ENCODE data around the gene HOMEZ. TPM values are rescaled to one million over a fixed set of nuclear protein-coding genes. Genes with fewer than 3 reads are reported as not detected.
A peak's percentile ranks its signal among the peaks of the same experiment; 100 is the strongest.
"Not testable (repeated sequence)": the region's sequence is repeated elsewhere in the genome, so short reads cannot be mapped to it uniquely, and the experiment has no call there.

Gene HOMEZ
- total RNA-seq (10 to 100 TPM in 2 of 4 donors, 1 to 10 TPM in 2; 8.4 to 12.7 (median 10.4) TPM), polyA plus RNA-seq (9.8 TPM)
- long read RNA-seq, donor 1, full-length matches to known transcripts, result 16 of 24 reads
- long read RNA-seq, donor 1, partial matches to known transcripts, result 4 of 24 reads
- long read RNA-seq, donor 1, other reads (novel, unspliced or antisense), result 4 of 24 reads
- long read RNA-seq, donor 2, full-length matches to known transcripts, result 7 of 7 reads
- long read RNA-seq, donor 2, partial matches to known transcripts, result 0 of 7 reads
- long read RNA-seq, donor 2, other reads (novel, unspliced or antisense), result 0 of 7 reads
- long read RNA-seq, donor 3, full-length matches to known transcripts, result 20 of 29 reads
- long read RNA-seq, donor 3, partial matches to known transcripts, result 3 of 29 reads
- long read RNA-seq, donor 3, other reads (novel, unspliced or antisense), result 6 of 29 reads
- long read RNA-seq, donor 4, full-length matches to known transcripts, result 10 of 15 reads
- long read RNA-seq, donor 4, partial matches to known transcripts, result 1 of 15 reads
- long read RNA-seq, donor 4, other reads (novel, unspliced or antisense), result 4 of 15 reads

- WGBS, result under 1% methylated on average over 53 of the region's 53 CpGs
- ATAC-seq (peak; percentile 99), DNase-seq (peak; percentile 100)
- Histone ChIP-seq H3K4me3 (ENCODE audit: low read length) (peak within 1 kb of the TSS; percentile 81), H3K27ac (ENCODE audit: low read length) (peak within 1 kb of the TSS; percentile 94), H3K27me3 (ENCODE audit: control insufficient read depth, insufficient read depth) (no peaks in the 10 kb centered on the region), H3K9me3 (ENCODE audit: control insufficient read depth, low read length) (no peaks in the 10 kb centered on the region), H3K4me1 (ENCODE audit: control insufficient read depth, insufficient read depth, low read length) (no peaks in the 10 kb centered on the region)
- intact Hi-C loops (cut with DNase I), result no loop called here
Observed at GRCh38 chr14:23286020-23286901, at the start of gene HOMEZ. TSS of gene HOMEZ (minus strand) at chr14:23286132. CDS start at chr14:23285952, 180 bp downstream.

- ATAC-seq (no peak), DNase-seq (no peak)
- 81% methylated on average over 5 of the region's 5 CpGs for WGBS
Observed at GRCh38 chr14:23335623-23336022, 49.7 kb upstream of the HOMEZ start.

GRCh38 chr14:23327947-23328744 is 42.2 kb upstream of the HOMEZ start:
- Histone ChIP-seq H3K27ac (ENCODE audit: low read length) (no peak overlapping the region), H3K4me3 (ENCODE audit: low read length) (no peak overlapping the region), H3K4me1 (ENCODE audit: control insufficient read depth, insufficient read depth, low read length) (no peaks in the 10 kb centered on the region), H3K27me3 (ENCODE audit: control insufficient read depth, insufficient read depth) (no peaks in the 10 kb centered on the region), H3K9me3 (ENCODE audit: control insufficient read depth, low read length) (no peaks in the 10 kb centered on the region)
- ATAC-seq (peak; percentile 65 to 66), DNase-seq (peak; percentile 50 to 70 (median 63))
- WGBS, result 38% methylated on average over 4 of the region's 4 CpGs
- intact Hi-C loops (cut with DNase I), result loop anchor here (5.0 to 10.0 kb wide), 7 partner anchors 49 to 237 kb away; partner anchors contain the start of genes AP1G2 (in 2 of the 4) and CMTM5 (in 1 of the 4)

More at GRCh38 chr14:23335623-23336022, 49.7 kb upstream of the HOMEZ start:
- Histone ChIP-seq H3K9me3 (ENCODE audit: control insufficient read depth, low read length) (no peaks in the 10 kb centered on the region), H3K4me1 (ENCODE audit: control insufficient read depth, insufficient read depth, low read length) (no peaks in the 10 kb centered on the region), H3K27ac (ENCODE audit: low read length) (no peak overlapping the region), H3K4me3 (ENCODE audit: low read length) (no peak overlapping the region), H3K27me3 (ENCODE audit: control insufficient read depth, insufficient read depth) (no peaks in the 10 kb centered on the region)
- intact Hi-C loops (cut with DNase I), result no loop called here

GRCh38 chr14:23326491-23327332 is 40.8 kb upstream of the HOMEZ start:
- intact Hi-C loops (cut with DNase I), result loop anchor here (5.0 to 10.0 kb wide), 7 partner anchors 51 to 238 kb away; partner anchors contain the start of genes AP1G2 (in 2 of the 4) and CMTM5 (in 1 of the 4)
- no peaks in the 10 kb centered on the region for H3K4me1 ChIP-seq (ENCODE audit: control insufficient read depth, insufficient read depth, low read length)
- no peaks in the 10 kb centered on the region for H3K27me3 ChIP-seq (ENCODE audit: control insufficient read depth, insufficient read depth)
- DNase-seq (peak in 1 of 3 donors; percentile 32), ATAC-seq (peak in 1 of 2 donors; percentile 18)
- no peaks in the 10 kb centered on the region for H3K9me3 ChIP-seq (ENCODE audit: control insufficient read depth, low read length)
- H3K4me3 ChIP-seq (ENCODE audit: low read length), result no peak overlapping the region
- 71% methylated on average over 13 of the region's 13 CpGs for WGBS
- no peak overlapping the region for H3K27ac ChIP-seq (ENCODE audit: low read length)

GRCh38 chr14:23325746-23326145 is 39.8 kb upstream of the HOMEZ start:
- intact Hi-C loops (cut with DNase I), result loop anchor here (5.0 to 10.0 kb wide), 7 partner anchors 52 to 239 kb away; partner anchors contain the start of genes AP1G2 (in 2 of the 4) and CMTM5 (in 1 of the 4)
- WGBS, result 87% methylated on average over 5 of the region's 5 CpGs
- ATAC-seq; H3K4me1 ChIP-seq (ENCODE audit: control insufficient read depth, insufficient read depth, low read length); H3K9me3 ChIP-seq (ENCODE audit: control insufficient read depth, low read length); H3K27me3 ChIP-seq (ENCODE audit: control insufficient read depth, insufficient read depth); H3K27ac ChIP-seq (ENCODE audit: low read length); H3K4me3 ChIP-seq (ENCODE audit: low read length): not testable (repeated sequence)
- peak in 1 of 3 donors; percentile 26 for DNase-seq

GRCh38 chr14:23324993-23325392 is 39.1 kb upstream of the HOMEZ start:
- Histone ChIP-seq H3K9me3 (ENCODE audit: control insufficient read depth, low read length) (no peaks in the 10 kb centered on the region), H3K27me3 (ENCODE audit: control insufficient read depth, insufficient read depth) (no peaks in the 10 kb centered on the region), H3K4me1 (ENCODE audit: control insufficient read depth, insufficient read depth, low read length) (peaks cover 4% of the 10 kb centered on the region), H3K27ac (ENCODE audit: low read length) (no peak overlapping the region), H3K4me3 (ENCODE audit: low read length) (no peak overlapping the region)
- 78% methylated on average over 7 of the region's 7 CpGs for WGBS
- DNase-seq (peak in 1 of 3 donors; percentile 8), ATAC-seq (no peak)
- intact Hi-C loops (cut with DNase I), result loop anchor here (5.0 to 10.0 kb wide), 8 partner anchors 52 to 240 kb away; partner anchors contain the start of genes AP1G2 (in 2 of the 4), CMTM5 (in 1 of the 4) and NGDN (in 1 of the 4)

- ATAC-seq (no peak), DNase-seq (no peak)
- Histone ChIP-seq H3K4me3 (ENCODE audit: low read length) (no peak overlapping the region), H3K9me3 (ENCODE audit: control insufficient read depth, low read length) (no peaks in the 10 kb centered on the region), H3K27me3 (ENCODE audit: control insufficient read depth, insufficient read depth) (no peaks in the 10 kb centered on the region), H3K27ac (ENCODE audit: low read length) (no peak overlapping the region), H3K4me1 (ENCODE audit: control insufficient read depth, insufficient read depth, low read length) (peaks cover 4% of the 10 kb centered on the region)
- intact Hi-C loops (cut with DNase I), result loop anchor here (5.0 to 10.0 kb wide), 5 partner anchors 120 to 240 kb away; partner anchors contain the start of genes AP1G2 (in 2 of the 4) and NGDN (in 1 of the 4)
- 78% methylated on average over 2 of the region's 2 CpGs for WGBS
Observed at GRCh38 chr14:23324455-23324846, 38.5 kb upstream of the HOMEZ start.

- intact Hi-C loops (cut with DNase I), result loop anchor here (5.0 to 10.0 kb wide), 5 partner anchors 121 to 241 kb away; partner anchors contain the start of genes AP1G2 (in 2 of the 4) and NGDN (in 1 of the 4)
- no peak overlapping the region for H3K4me3 ChIP-seq (ENCODE audit: low read length)
- peak in 2 of 3 donors; percentile 47 to 51 for DNase-seq
- H3K4me1 ChIP-seq (ENCODE audit: control insufficient read depth, insufficient read depth, low read length), result peaks cover 4% of the 10 kb centered on the region
- WGBS, result 82% methylated on average over 18 of the region's 18 CpGs
- no peaks in the 10 kb centered on the region for H3K27me3 ChIP-seq (ENCODE audit: control insufficient read depth, insufficient read depth)
- no peaks in the 10 kb centered on the region for H3K9me3 ChIP-seq (ENCODE audit: control insufficient read depth, low read length)
- no peak overlapping the region for H3K27ac ChIP-seq (ENCODE audit: low read length)
- ATAC-seq, result no peak
Observed at GRCh38 chr14:23323838-23324454, 38.0 kb upstream of the HOMEZ start.

Data from right cardiac atrium (tissue), 5 donors.